Measurements from ENCODE around the gene SLC35F4. TPM values are rescaled to one million over a fixed set of nuclear protein-coding genes. Genes with fewer than 3 reads are reported as not detected.

The SLC35F4 gene
- total RNA-seq, 1 donor from 2014 or later, result 0.37 TPM

DNA sequence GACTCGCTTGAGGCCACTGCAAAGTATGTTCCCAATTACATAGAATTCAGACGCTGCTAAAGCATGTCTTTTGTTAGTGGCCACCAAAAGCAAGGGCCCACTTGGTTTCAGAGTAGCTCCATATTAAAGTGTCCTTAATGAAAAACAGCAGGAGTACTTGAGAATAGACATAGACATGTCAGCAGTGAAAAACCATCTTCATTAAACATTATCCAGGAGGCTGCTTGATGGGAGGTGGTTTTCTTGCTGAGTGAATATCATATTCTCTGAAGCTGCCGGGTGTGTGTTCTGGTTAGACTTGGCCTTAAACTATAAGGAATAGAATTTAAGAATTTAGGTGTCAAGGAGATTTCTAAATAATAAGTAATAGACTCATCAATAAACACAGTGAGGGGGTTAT is 292.7 kb downstream of the SLC35F4 start:
- peaks cover 5% of the 10 kb centered on the region for H3K4me1 Mint-ChIP-seq
- no peaks in the 10 kb centered on the region for H3K9me3 Mint-ChIP-seq
- no peak overlapping the region for H3K27ac Mint-ChIP-seq (ENCODE audit: unreplicated experiment)
- no peaks in the 10 kb centered on the region for H3K36me3 Mint-ChIP-seq (ENCODE audit: low read depth)
- no peak for DNase-seq (ENCODE audit: low read depth, low spot score)
- TF ChIP-seq CTCF (conservative IDR thresholded peaks at IDR 0.05), result no peak
- H3K27me3 Mint-ChIP-seq (ENCODE audit: low read depth), result peaks cover 8% of the 10 kb centered on the region
- H3K4me3 Mint-ChIP-seq, result no peak overlapping the region

- H3K4me3 Mint-ChIP-seq, result no peak overlapping the region
- no peak overlapping the region for H3K27ac Mint-ChIP-seq (ENCODE audit: unreplicated experiment)
- no peaks in the 10 kb centered on the region for H3K9me3 Mint-ChIP-seq
- DNase-seq (ENCODE audit: low read depth, low spot score), result no peak
- TF ChIP-seq CTCF (conservative IDR thresholded peaks at IDR 0.05), result no peak
- H3K36me3 Mint-ChIP-seq (ENCODE audit: low read depth), result no peaks in the 10 kb centered on the region
- peaks cover 4% of the 10 kb centered on the region for H3K4me1 Mint-ChIP-seq
- H3K27me3 Mint-ChIP-seq (ENCODE audit: low read depth), result peaks cover 10% of the 10 kb centered on the region
Observed at GRCh38 chr14:57568554-57568953, 297.3 kb downstream of the SLC35F4 start.

DNA sequence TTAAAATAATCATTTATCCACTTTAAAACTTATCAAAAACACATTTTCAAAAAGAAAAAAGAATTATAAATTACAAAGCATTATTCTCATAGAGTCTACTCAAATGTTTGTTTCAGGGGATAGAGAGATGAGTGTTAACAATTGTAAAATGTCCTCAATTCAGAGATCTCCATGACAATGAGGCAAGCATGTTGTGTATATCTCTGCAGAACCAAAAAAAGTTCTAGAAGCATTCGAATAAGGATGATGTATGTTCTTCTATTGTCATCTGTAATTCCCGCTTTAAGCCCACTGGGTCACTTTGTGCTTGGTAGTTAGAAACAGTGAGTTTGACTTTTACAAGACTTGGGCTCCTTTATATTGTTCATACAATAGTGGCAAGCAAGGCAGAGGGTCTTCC is 298.7 kb downstream of the SLC35F4 start:
- no peak for DNase-seq (ENCODE audit: low read depth, low spot score)
- no peak overlapping the region for H3K4me3 Mint-ChIP-seq
- no peak for TF ChIP-seq CTCF (conservative IDR thresholded peaks at IDR 0.05)
- no peaks in the 10 kb centered on the region for H3K36me3 Mint-ChIP-seq (ENCODE audit: low read depth)
- H3K9me3 Mint-ChIP-seq, result no peaks in the 10 kb centered on the region
- H3K27me3 Mint-ChIP-seq (ENCODE audit: low read depth), result peaks cover 10% of the 10 kb centered on the region
- H3K27ac Mint-ChIP-seq (ENCODE audit: unreplicated experiment), result no peak overlapping the region
- peaks cover 4% of the 10 kb centered on the region for H3K4me1 Mint-ChIP-seq

DNA sequence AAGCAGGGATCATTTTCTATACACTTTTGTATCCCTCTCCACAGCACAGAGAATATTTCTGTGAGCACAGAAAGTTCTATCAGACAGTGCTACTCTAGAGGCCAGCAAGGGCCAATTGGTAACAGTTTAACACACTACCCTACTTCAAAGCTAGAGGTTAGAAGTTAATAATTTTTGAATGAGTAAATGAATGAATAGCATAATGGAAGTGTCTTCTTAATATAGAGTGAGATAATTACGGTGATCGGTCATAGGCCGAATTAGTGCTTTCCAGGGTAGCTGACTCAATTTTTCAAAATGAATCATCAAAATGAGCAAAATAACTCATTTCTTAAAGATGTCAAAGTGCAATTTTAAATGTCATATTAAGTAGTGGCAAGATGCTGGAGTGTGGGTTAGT is 305.2 kb downstream of the SLC35F4 start:
- H3K36me3 Mint-ChIP-seq (ENCODE audit: low read depth), result no peaks in the 10 kb centered on the region
- TF ChIP-seq CTCF (conservative IDR thresholded peaks at IDR 0.05), result no peak

GRCh38 chr14:57559576-57559975 is 306.3 kb downstream of the SLC35F4 start:
- no peak for DNase-seq (ENCODE audit: low read depth, low spot score)
- H3K36me3 Mint-ChIP-seq (ENCODE audit: low read depth), result no peaks in the 10 kb centered on the region
- peaks cover 2% of the 10 kb centered on the region for H3K27me3 Mint-ChIP-seq (ENCODE audit: low read depth)
- no peak for TF ChIP-seq CTCF (conservative IDR thresholded peaks at IDR 0.05)
- peaks cover 3% of the 10 kb centered on the region for H3K9me3 Mint-ChIP-seq
- no peak overlapping the region for H3K4me3 Mint-ChIP-seq
- peaks cover 10% of the 10 kb centered on the region for H3K4me1 Mint-ChIP-seq
- peak overlapping the region; percentile 72 for H3K27ac Mint-ChIP-seq (ENCODE audit: unreplicated experiment)

More for the DNA sequence above, 305.2 kb downstream of the SLC35F4 start:
- Mint-ChIP-seq H3K9me3 (no peaks in the 10 kb centered on the region), H3K4me1 (peaks cover 15% of the 10 kb centered on the region), H3K4me3 (no peak overlapping the region), H3K27ac (ENCODE audit: unreplicated experiment) (no peak overlapping the region), H3K27me3 (ENCODE audit: low read depth) (peaks cover 2% of the 10 kb centered on the region)
- no peak for DNase-seq (ENCODE audit: low read depth, low spot score)

Measured in neural crest cell (in vitro differentiated cells).